WTC11 (cell line): ENCODE measurements around the gene EGF.

Source experiments
- CTCF ChIP-seq: fragments of 200-600 bp; IDR thresholded peaks from 2 replicates; pipeline ENCODE4 v1.8.0; 2022; ENCODE audit warnings: antibody characterized with exemption
- NFATC4 ChIP-seq: fragments of 250-450 bp; sonication (Bioruptor Pico); IDR thresholded peaks from 2 replicates; pipeline ENCODE4 v1.9.0; 2021; ENCODE audit warnings: mild to moderate bottlenecking
- ZBTB43 ChIP-seq: sonication (generic); formaldehyde crosslinking; IDR thresholded peaks from 2 replicates; pipeline ENCODE4 v1.8.1; 2023; ENCODE audit warnings: mild to moderate bottlenecking, missing genetic modification reagents

GRCh38 chr4:109925396-109925795 lies 12.7 kb downstream of the EGF start:
- TF ChIP-seq CTCF (no peak), NFATC4 (CRISPR knock-in tag) (no peak), ZBTB43 (no peak)
